Astrocyte (in vitro differentiated cells and primary cell): ENCODE data around the gene CD9. TPM values are rescaled to one million over a fixed set of nuclear protein-coding genes. Genes with fewer than 3 reads are reported as not detected.

ENCODE experiments used
- DNase-seq: peaks from one replicate; pipeline ENCODE4 v3.0.0-alpha.2; 2010; ENCODE audit warnings: low read depth
- FAIRE-seq: peaks from 2 replicates; lab custom pipeline; 2011; peaks lifted over from hg19 to GRCh38; lab: Jason Lieb, UNC
- H2AFZ ChIP-seq: 2 replicates; pipeline ENCODE4 v1.6.0; 2012; ENCODE audit warnings: low read depth, low read length, inconsistent platforms
- H3K27ac ChIP-seq: 2 replicates; pipeline ENCODE4 v1.5.1; 2011; ENCODE audit warnings: low read depth, low read length, inconsistent platforms
- H3K27me3 ChIP-seq: 2 replicates; pipeline ENCODE4 v1.6.0; 2011; ENCODE audit warnings: low read length, inconsistent platforms; ENCODE audit not compliant: insufficient read depth
- H3K36me3 ChIP-seq: 2 replicates; pipeline ENCODE4 v1.5.1; 2011; ENCODE audit warnings: low read length, inconsistent platforms; ENCODE audit not compliant: insufficient read depth
- H3K4me1 ChIP-seq: 2 replicates; pipeline ENCODE4 v1.5.1; 2011; ENCODE audit warnings: low read length, inconsistent platforms; ENCODE audit not compliant: insufficient read depth
- H3K4me2 ChIP-seq: 2 replicates; pipeline ENCODE4 v1.6.0; 2012; ENCODE audit warnings: low read length, inconsistent platforms
- H3K4me3 ChIP-seq: 2 replicates; pipeline ENCODE4 v1.5.1; 2011; ENCODE audit warnings: low read depth, mild to moderate bottlenecking, low read length, inconsistent platforms; ENCODE audit not compliant: insufficient read depth
- H3K79me2 ChIP-seq: 2 replicates; pipeline ENCODE4 v1.6.0; 2012; ENCODE audit warnings: mild to moderate bottlenecking, low read length, inconsistent platforms; ENCODE audit not compliant: insufficient read depth
- H3K9ac ChIP-seq: 2 replicates; pipeline ENCODE4 v1.6.0; 2012; ENCODE audit warnings: mild to moderate bottlenecking, low read length, inconsistent platforms
- H3K9me3 ChIP-seq: 2 replicates; pipeline ENCODE4 v1.5.1; 2012; ENCODE audit warnings: low read depth, mild to moderate bottlenecking, low read length, inconsistent platforms; ENCODE audit not compliant: insufficient read depth
- H4K20me1 ChIP-seq: 2 replicates; pipeline ENCODE4 v1.6.0; 2012; ENCODE audit warnings: low read length, inconsistent platforms; ENCODE audit not compliant: insufficient read depth
- H3K27ac Mint-ChIP-seq: one replicate; pipeline ENCODE4 v1.8.0; 2021; ENCODE audit warnings: mild to moderate bottlenecking, mixed read lengths; ENCODE audit not compliant: unreplicated experiment
- H3K27me3 Mint-ChIP-seq: one replicate; pipeline ENCODE4 v1.8.0; 2021; ENCODE audit warnings: low read depth, mixed read lengths; ENCODE audit not compliant: unreplicated experiment
- H3K36me3 Mint-ChIP-seq: one replicate; pipeline ENCODE4 v1.8.0; 2021; ENCODE audit warnings: low read depth, mixed read lengths; ENCODE audit not compliant: unreplicated experiment
- H3K4me1 Mint-ChIP-seq: one replicate; pipeline ENCODE4 v1.8.0; 2021; ENCODE audit warnings: low read depth, mixed read lengths; ENCODE audit not compliant: unreplicated experiment
- H3K4me3 Mint-ChIP-seq: one replicate; pipeline ENCODE4 v1.8.0; 2021; ENCODE audit warnings: mild to moderate bottlenecking, moderate library complexity, mixed read lengths; ENCODE audit not compliant: unreplicated experiment
- H3K9me3 Mint-ChIP-seq: one replicate; pipeline ENCODE4 v1.8.0; 2021; ENCODE audit warnings: mild to moderate bottlenecking, mixed read lengths; ENCODE audit not compliant: unreplicated experiment
- EZH2 ChIP-seq: IDR thresholded peaks from 2 replicates; pipeline ENCODE4 v1.6.1; 2012; ENCODE audit warnings: mild to moderate bottlenecking, low read length, inconsistent platforms; ENCODE audit not compliant: insufficient read depth
- total RNA-seq: library from RNA; stranded (reverse); gene quantifications from 2 replicates; pipeline ENCODE4 v1.2.1, GENCODE V29; 2021
- TF ChIP-seq, protein P1 (sequence below): IDR thresholded peaks from 2 replicates; pipeline ENCODE4 v1.5.1; 2011; ENCODE audit warnings: low read depth, mild to moderate bottlenecking, inconsistent platforms, low read length, moderate library complexity; ENCODE audit not compliant: insufficient read depth

CD9 gene
- total RNA-seq, 1 donor from 2014 or later, result 52.2 TPM

DNA sequence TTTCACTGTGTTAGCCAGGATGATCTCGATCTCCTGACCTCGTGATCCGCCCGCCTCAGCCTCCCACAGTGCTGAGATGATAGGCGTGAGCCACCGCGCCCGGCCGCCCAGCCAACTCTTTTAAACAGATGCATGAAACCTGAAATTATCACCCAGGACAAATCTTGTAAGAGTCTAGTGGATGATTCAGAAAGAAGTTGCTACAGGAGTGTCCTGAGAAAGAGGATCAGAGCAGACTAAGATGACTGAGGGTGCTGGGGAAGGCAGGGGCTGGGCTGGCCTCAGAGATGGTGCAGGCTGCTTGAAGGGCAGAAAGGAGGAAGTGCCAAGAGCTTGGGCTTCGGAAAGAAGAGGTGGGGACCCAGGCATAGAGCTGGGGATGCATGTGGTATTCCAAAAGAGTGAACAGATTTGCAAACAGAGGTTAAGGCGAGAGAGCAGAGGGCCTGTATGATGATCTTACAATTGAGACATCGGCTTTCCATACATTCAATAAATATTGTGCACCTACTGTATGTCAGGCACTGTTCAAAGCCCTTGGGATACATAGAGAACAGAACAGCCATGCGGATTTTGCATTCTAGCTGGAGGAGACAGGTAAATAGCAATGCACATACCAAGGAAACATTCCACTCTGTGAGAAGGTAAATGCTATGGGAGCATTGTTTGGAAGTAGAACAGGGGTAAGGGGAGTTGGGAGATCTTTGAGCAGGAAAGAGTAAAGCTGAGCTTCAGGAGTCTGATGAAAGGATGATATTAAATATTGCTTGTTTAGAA lies 7.4 kb upstream of the CD9 start:
- no peak overlapping the region for H3K4me2 ChIP-seq
- no peak for FAIRE-seq
- H3K9ac ChIP-seq, result no peak overlapping the region
- H4K20me1 ChIP-seq, result no peaks in the 10 kb centered on the region
- no peak for DNase-seq
- no peak for TF ChIP-seq EZH2
- TF ChIP-seq, protein P1, sequence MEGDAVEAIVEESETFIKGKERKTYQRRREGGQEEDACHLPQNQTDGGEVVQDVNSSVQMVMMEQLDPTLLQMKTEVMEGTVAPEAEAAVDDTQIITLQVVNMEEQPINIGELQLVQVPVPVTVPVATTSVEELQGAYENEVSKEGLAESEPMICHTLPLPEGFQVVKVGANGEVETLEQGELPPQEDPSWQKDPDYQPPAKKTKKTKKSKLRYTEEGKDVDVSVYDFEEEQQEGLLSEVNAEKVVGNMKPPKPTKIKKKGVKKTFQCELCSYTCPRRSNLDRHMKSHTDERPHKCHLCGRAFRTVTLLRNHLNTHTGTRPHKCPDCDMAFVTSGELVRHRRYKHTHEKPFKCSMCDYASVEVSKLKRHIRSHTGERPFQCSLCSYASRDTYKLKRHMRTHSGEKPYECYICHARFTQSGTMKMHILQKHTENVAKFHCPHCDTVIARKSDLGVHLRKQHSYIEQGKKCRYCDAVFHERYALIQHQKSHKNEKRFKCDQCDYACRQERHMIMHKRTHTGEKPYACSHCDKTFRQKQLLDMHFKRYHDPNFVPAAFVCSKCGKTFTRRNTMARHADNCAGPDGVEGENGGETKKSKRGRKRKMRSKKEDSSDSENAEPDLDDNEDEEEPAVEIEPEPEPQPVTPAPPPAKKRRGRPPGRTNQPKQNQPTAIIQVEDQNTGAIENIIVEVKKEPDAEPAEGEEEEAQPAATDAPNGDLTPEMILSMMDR, result no peak
- H3K79me2 ChIP-seq, result no peaks in the 10 kb centered on the region
- no peak overlapping the region for H3K27ac ChIP-seq
- H3K27me3 ChIP-seq, result peaks cover 13% of the 10 kb centered on the region
- H3K27ac Mint-ChIP-seq, result no peak overlapping the region
- no peak overlapping the region for H2AFZ ChIP-seq
- no peak overlapping the region for H3K4me3 Mint-ChIP-seq
- H3K36me3 Mint-ChIP-seq, result no peaks in the 10 kb centered on the region
- H3K27me3 Mint-ChIP-seq, result peaks cover 16% of the 10 kb centered on the region
- no peak overlapping the region for H3K4me3 ChIP-seq
- H3K9me3 ChIP-seq, result no peaks in the 10 kb centered on the region
- H3K4me1 ChIP-seq, result peaks cover 5% of the 10 kb centered on the region
- H3K36me3 ChIP-seq, result no peaks in the 10 kb centered on the region
- peaks cover 9% of the 10 kb centered on the region for H3K4me1 Mint-ChIP-seq
- no peaks in the 10 kb centered on the region for H3K9me3 Mint-ChIP-seq

DNA sequence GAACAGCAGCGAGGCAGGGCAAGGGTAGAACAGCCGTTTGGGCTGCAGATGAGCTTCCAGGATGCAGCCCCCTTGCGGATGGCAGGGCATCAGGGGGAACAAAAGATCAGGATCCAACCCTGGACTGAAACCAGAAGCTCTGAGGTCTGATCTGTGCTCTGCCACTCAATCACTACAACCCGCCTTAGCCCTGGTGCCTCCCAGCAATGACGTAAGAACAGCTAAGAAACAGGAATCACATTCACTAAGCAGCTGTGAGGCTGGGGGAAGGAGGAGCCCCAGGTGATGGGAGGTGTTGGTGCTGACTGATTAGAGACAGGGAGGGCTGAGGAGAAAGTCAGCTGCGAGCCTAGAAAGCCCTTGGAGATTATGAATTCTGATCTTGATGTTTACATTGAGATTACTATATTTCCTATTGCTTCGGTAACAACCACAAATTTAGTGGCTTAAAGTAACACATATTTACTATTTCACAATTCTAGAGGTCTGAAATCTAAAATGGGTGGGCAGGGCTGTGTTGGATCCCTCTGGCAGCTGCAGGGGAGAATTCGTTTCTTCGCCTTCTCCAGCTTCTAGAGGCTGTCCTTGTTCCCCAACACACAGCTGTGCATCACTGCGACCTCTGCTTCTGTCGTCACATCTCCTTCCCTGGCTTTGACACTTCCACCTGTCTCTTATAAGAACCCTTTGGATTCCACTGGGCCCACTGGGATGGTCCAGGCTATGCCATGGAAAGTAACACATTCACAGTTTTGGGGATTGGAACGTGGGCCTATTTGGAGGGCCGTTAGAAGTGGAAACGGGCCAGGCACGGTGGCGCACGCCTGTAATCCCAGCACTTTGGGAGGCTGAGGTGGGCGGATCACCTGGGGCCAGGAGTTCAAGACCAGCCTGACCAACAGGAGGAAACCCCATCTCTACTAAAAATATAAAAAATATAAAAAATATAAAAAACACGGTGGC lies 6.1 kb upstream of the CD9 start:
- H4K20me1 ChIP-seq, result no peaks in the 10 kb centered on the region
- H3K4me2 ChIP-seq, result no peak overlapping the region
- no peak overlapping the region for H3K9ac ChIP-seq
- no peak overlapping the region for H3K4me3 ChIP-seq
- TF ChIP-seq, protein P1, result no peak
- TF ChIP-seq EZH2, result no peak
- DNase-seq (no peak), FAIRE-seq (no peak)
- H3K27me3 Mint-ChIP-seq, result peaks cover 10% of the 10 kb centered on the region
- no peaks in the 10 kb centered on the region for H3K79me2 ChIP-seq
- H3K27ac ChIP-seq, result no peak overlapping the region
- H3K9me3 ChIP-seq, result no peaks in the 10 kb centered on the region
- H3K4me1 ChIP-seq, result peaks cover 5% of the 10 kb centered on the region
- H3K27ac Mint-ChIP-seq, result no peak overlapping the region
- H2AFZ ChIP-seq, result no peak overlapping the region
- H3K4me3 Mint-ChIP-seq, result no peak overlapping the region
- H3K36me3 ChIP-seq, result no peaks in the 10 kb centered on the region
- peaks cover 9% of the 10 kb centered on the region for H3K4me1 Mint-ChIP-seq
- H3K9me3 Mint-ChIP-seq, result no peaks in the 10 kb centered on the region
- peaks cover 5% of the 10 kb centered on the region for H3K27me3 ChIP-seq
- H3K36me3 Mint-ChIP-seq, result no peaks in the 10 kb centered on the region
